Spleen (tissue), 11 donors: ENCODE results near the gene NR4A2. TPM values are rescaled to one million over a fixed set of nuclear protein-coding genes. Genes with fewer than 3 reads are reported as not detected.

ENCODE experiments used
- DNase-seq: peaks from one replicate; pipeline ENCODE4 v3.0.0-alpha.2; 2020
- H3K27ac ChIP-seq, 8 donors: fragments of 200-600 bp; sonication (generic) in 7 of 8; 1 replicate in 4 of 8; 2 replicates in 4 of 8; pipeline versions ENCODE4 v1.5.0 to v1.8.0; 2016 to 2021; ENCODE audit warnings: inconsistent platforms in 4 of 8, mild to moderate bottlenecking in 4 of 8, moderate library complexity in 1 of 8
- H3K27me3 ChIP-seq, 7 donors: fragments of 200-600 bp; sonication (generic) in 6 of 7; replicated peaks in 1 of 7; 1 replicate in 4 of 7; 2 replicates in 3 of 7; pipeline versions ENCODE4 v1.5.0 to v1.8.0; 2016 to 2021; ENCODE audit warnings: inconsistent platforms in 3 of 7, mild to moderate bottlenecking in 1 of 7
- H3K36me3 ChIP-seq, 6 donors: fragments of 200-600 bp; sonication (generic) in 5 of 6; 1 replicate in 4 of 6; 2 replicates in 2 of 6; pipeline versions ENCODE4 v1.5.0 to v1.8.0; 2016 to 2021; ENCODE audit warnings: inconsistent platforms in 2 of 6
- H3K4me1 ChIP-seq, 6 donors: fragments of 200-600 bp; sonication (generic) in 5 of 6; 1 replicate in 3 of 6; 2 replicates in 3 of 6; pipeline versions ENCODE4 v1.5.0 to v1.8.0; 2016 to 2021; ENCODE audit warnings: inconsistent platforms in 3 of 6
- H3K4me3 ChIP-seq, 8 donors: fragments of 200-600 bp; sonication (generic) in 7 of 8; 1 replicate in 4 of 8; 2 replicates in 4 of 8; pipeline versions ENCODE4 v1.5.0 to v1.8.0; 2016 to 2021; ENCODE audit warnings: inconsistent platforms in 4 of 8, mild to moderate bottlenecking in 4 of 8, moderate library complexity in 2 of 8
- H3K9me3 ChIP-seq, 8 donors: fragments of 200-600 bp; sonication (generic) in 7 of 8; 1 replicate in 4 of 8; 2 replicates in 4 of 8; pipeline versions ENCODE4 v1.5.0 to v1.8.0; 2016 to 2021; ENCODE audit warnings: inconsistent platforms in 4 of 8
- POLR2A ChIP-seq, 3 donors: fragments of 450-650 bp; IDR thresholded peaks; one replicate each; pipeline ENCODE4 v1.5.1; 2017; ENCODE audit warnings: antibody characterized with exemption in 3 of 3, mild to moderate bottlenecking in 1 of 3
- POLR2AphosphoS5 ChIP-seq, 3 donors: sonication (generic); formaldehyde crosslinking; IDR thresholded peaks; one replicate each; pipeline ENCODE4 v1.5.1; 2017; ENCODE audit warnings: antibody characterized with exemption in 3 of 3
- WGBS, 5 donors: extraction: QIAGEN DNeasy Blood & Tissue Kit in 3 of 5; methylation state at CpG; one replicate each; pipeline versions ENCODE4 v1.1.5 to v1.1.7; 2013 to 2018; 5-methylcytosine and 5-hydroxymethylcytosine counted together
- intact Hi-C: fragments of 100-400 bp; cut with DNase I; formaldehyde crosslinking; loops from one replicate; pipeline ENCODE4 v1.15.0; 2023; ENCODE audit warnings: low total_unique reads
- polyA plus RNA-seq, 3 donors: library from polyadenylated mRNA; stranded (reverse); fragments of 200-250 nt; gene quantifications; one replicate each; pipeline ENCODE4 v1.2.1, GENCODE V29; 2013
- total RNA-seq, 7 donors: library from RNA; depleted of rRNA in 3 of 7; stranded (reverse); fragments of >200 nt in 3 of 7; fragmentation: NEBNext Ultra II Directional in 4 of 7; extraction: Animal tissue kit (Norgen Biotek cat#: 25700) in 4 of 7; gene quantifications; one replicate each; pipeline versions ENCODE4 v1.1.0 to v1.2.1, GENCODE V29; 2016 to 2021
- TF ChIP-seq, protein P1 (sequence below), 11 experiments: fragments of 200-600 bp in 7 of 11; fragments of 450-650 bp in 4 of 11; sonication (generic) in 4 of 11; IDR thresholded peaks in 8 of 11; conservative IDR thresholded peaks in 3 of 11; 1 replicate in 7 of 11; 2 replicates in 4 of 11; pipeline versions ENCODE4 v1.4.0 to v1.8.0; 2016 to 2021; ENCODE audit warnings: antibody characterized with exemption in 11 of 11, inconsistent platforms in 4 of 11, mild to moderate bottlenecking in 1 of 11
- donor health status: healthy with polysubstance abuse.
- donor health status: DM: no; HTN: no; CAD: no; lungs with moderate emphysema.
- donor health status: DM: no; HTN: no; CAD: no.
- donor health status: Bipolar disorder and iron deficiency.
- donor health status: healthy.
- donor health status: DM: no; HTN: no; CAD: no.
- donor health status: DM: yes; HTN: yes; CAD: no.

NR4A2 gene
- total and polyA plus RNA-seq, 10 donors = 0.56 to 13.1 (median 2.8) TPM

DNA sequence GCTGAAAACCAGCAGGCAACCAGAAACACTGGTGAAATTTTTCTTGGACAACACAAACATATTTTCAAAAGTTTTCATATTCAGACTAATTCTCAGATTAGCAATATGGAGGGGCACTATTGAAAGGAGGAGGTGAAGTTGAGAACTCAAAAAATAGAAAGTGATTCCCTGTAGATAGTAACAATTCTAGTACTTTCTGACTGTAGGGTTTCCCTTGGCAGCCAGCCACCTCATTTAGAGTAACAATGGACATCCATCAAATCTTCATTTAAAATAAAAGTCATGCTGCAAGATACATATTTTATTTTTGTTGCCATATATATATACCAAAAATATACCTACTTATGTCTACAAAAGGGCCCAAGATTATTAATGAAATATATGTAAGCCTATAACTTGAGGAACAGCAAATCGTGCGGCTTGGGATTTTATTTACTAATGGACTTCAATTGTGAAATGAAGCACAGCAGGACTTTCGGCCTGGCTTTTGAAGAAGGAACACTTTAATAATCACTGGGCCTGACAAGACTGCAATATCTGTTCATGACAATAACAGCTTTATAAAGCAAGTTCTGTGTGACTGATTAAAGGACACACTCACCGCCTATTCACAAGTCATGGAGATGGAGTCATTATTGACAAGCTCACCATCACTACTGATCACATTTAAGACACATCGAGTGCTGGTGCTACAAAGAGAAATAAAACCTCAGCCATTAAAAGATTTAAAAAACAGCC is 6.8 kb upstream of the NR4A2 start:
- no peak for DNase-seq
- no peaks in the 10 kb centered on the region for H3K27me3 ChIP-seq
- H3K4me1 ChIP-seq = peaks cover 16 to 66% (median 43%) of the 10 kb centered on the region in 6 donors
- no peaks in the 10 kb centered on the region for H3K36me3 ChIP-seq
- WGBS, 5 donors = 77 to 92% (median 81%) methylated on average over 5 of the region's 5 CpGs
- TF ChIP-seq, protein P1, sequence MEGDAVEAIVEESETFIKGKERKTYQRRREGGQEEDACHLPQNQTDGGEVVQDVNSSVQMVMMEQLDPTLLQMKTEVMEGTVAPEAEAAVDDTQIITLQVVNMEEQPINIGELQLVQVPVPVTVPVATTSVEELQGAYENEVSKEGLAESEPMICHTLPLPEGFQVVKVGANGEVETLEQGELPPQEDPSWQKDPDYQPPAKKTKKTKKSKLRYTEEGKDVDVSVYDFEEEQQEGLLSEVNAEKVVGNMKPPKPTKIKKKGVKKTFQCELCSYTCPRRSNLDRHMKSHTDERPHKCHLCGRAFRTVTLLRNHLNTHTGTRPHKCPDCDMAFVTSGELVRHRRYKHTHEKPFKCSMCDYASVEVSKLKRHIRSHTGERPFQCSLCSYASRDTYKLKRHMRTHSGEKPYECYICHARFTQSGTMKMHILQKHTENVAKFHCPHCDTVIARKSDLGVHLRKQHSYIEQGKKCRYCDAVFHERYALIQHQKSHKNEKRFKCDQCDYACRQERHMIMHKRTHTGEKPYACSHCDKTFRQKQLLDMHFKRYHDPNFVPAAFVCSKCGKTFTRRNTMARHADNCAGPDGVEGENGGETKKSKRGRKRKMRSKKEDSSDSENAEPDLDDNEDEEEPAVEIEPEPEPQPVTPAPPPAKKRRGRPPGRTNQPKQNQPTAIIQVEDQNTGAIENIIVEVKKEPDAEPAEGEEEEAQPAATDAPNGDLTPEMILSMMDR (IDR thresholded peaks at IDR 0.05 in 8 of 11, conservative IDR thresholded peaks at IDR 0.05 in 3 of 11) = no peak
- no peak for TF ChIP-seq POLR2AphosphoS5 (IDR thresholded peaks at IDR 0.05)
- TF ChIP-seq POLR2A (IDR thresholded peaks at IDR 0.05) = no peak
- peak overlapping the region in 4 of 8 donors; percentile 3 to 100 (median 100) for H3K27ac ChIP-seq
- no peaks in the 10 kb centered on the region for H3K9me3 ChIP-seq
- intact Hi-C loops = loop anchor here (10.0 kb wide), 1 partner anchor 246 kb away; no protein-coding TSS in a partner anchor
- H3K4me3 ChIP-seq = no peak overlapping the region

GRCh38 chr2:156338578-156338977 is 6.1 kb upstream of the NR4A2 start:
- H3K4me3 ChIP-seq = no peak overlapping the region
- intact Hi-C loops = loop anchor here (10.0 kb wide), 1 partner anchor 246 kb away; no protein-coding TSS in a partner anchor
- no peaks in the 10 kb centered on the region for H3K27me3 ChIP-seq
- H3K4me1 ChIP-seq = peaks cover 16 to 65% (median 43%) of the 10 kb centered on the region in 6 donors
- no peaks in the 10 kb centered on the region for H3K9me3 ChIP-seq
- DNase-seq = no peak
- no peaks in the 10 kb centered on the region for H3K36me3 ChIP-seq
- TF ChIP-seq POLR2A (IDR thresholded peaks at IDR 0.05) = no peak
- TF ChIP-seq, protein P1 (IDR thresholded peaks at IDR 0.05 in 8 of 11, conservative IDR thresholded peaks at IDR 0.05 in 3 of 11) = no peak
- no peak for TF ChIP-seq POLR2AphosphoS5 (IDR thresholded peaks at IDR 0.05)
- H3K27ac ChIP-seq = peak overlapping the region in 2 of 8 donors; percentile 100
- 68 to 78% (median 70%) methylated on average over 2 of the region's 2 CpGs for WGBS, 5 donors

- 1 to 3% (median 2%) methylated on average over 38 to 40 of the region's 40 CpGs for WGBS, 5 donors
- Histone ChIP-seq H3K9me3 (no peaks in the 10 kb centered on the region), H3K4me3 (peak overlapping the region; percentile 57 to 85 (median 70)), H3K36me3 (peaks cover 0 to under 1% (median 0%) of the 10 kb centered on the region in 6 donors), H3K27ac (peak overlapping the region; percentile 95 to 99 (median 98)), H3K4me1 (peaks cover 12 to 72% (median 39%) of the 10 kb centered on the region in 6 donors), H3K27me3 (peaks cover 0 to 22% (median 7%) of the 10 kb centered on the region in 7 donors)
- intact Hi-C loops = loop anchor here (10.0 kb wide), 1 partner anchor 250 kb away; no protein-coding TSS in a partner anchor
- peak; percentile 94 for DNase-seq
- TF ChIP-seq POLR2A (IDR thresholded peaks at IDR 0.05) (peak in 1 of 3 donors; percentile 39), POLR2AphosphoS5 (IDR thresholded peaks at IDR 0.05) (peak; percentile 83 to 84 (median 84))
- TF ChIP-seq, protein P1 (IDR thresholded peaks at IDR 0.05 in 8 of 11, conservative IDR thresholded peaks at IDR 0.05 in 3 of 11) = peak in 7 of 11 experiments; percentile 3 to 41 (median 28)
These were observed 2.3 kb upstream of the NR4A2 start for GRCh38 chr2:156334496-156335478.
